K562 (cell line): ENCODE data around the gene CUX1. TPM values are rescaled to one million over a fixed set of nuclear protein-coding genes. Genes with fewer than 3 reads are reported as not detected.
A peak's percentile ranks its signal among the peaks of the same experiment; 100 is the strongest.

ENCODE experiments used
- ARID1B ChIP-seq: fragments of 450-650 bp; IDR thresholded peaks from 2 replicates; pipeline ENCODE4 v1.6.1; 2016; ENCODE audit warnings: antibody characterized with exemption, mild to moderate bottlenecking, inconsistent platforms
- CHD7 ChIP-seq: fragments of 200-600 bp; sonication (generic); IDR thresholded peaks from one replicate; pipeline ENCODE4 v1.6.1; 2012; ENCODE audit warnings: mild to moderate bottlenecking, low read depth, low read length, inconsistent platforms
- CREB3L1 ChIP-seq: fragments of 450-650 bp; IDR thresholded peaks from 2 replicates; pipeline ENCODE4 v1.6.1; 2014; ENCODE audit warnings: low read depth, mild to moderate bottlenecking, moderate library complexity, borderline replicate concordance
- FOXP4 ChIP-seq: sonication (generic); formaldehyde crosslinking; IDR thresholded peaks from 2 replicates; pipeline ENCODE4 v1.8.0; 2022; ENCODE audit warnings: mild to moderate bottlenecking, missing genetic modification reagents, borderline replicate concordance
- MAFK ChIP-seq: IDR thresholded peaks from 2 replicates; pipeline ENCODE4 v1.6.1; 2011; ENCODE audit warnings: low read length, improper control_type of control experiment
- MBD2 ChIP-seq: sonication (generic); IDR thresholded peaks from 2 replicates; pipeline ENCODE4 v1.6.1; 2016; ENCODE audit warnings: low read depth, borderline replicate concordance
- MCM5 ChIP-seq: fragments of 450-650 bp; IDR thresholded peaks from 2 replicates; pipeline ENCODE4 v1.6.1; 2016; ENCODE audit warnings: low read depth
- OTX1 ChIP-seq: fragments of 450-650 bp; formaldehyde crosslinking; IDR thresholded peaks from 2 replicates; pipeline ENCODE4 v1.4.0; 2022; ENCODE audit warnings: mild to moderate bottlenecking
- SMC3 ChIP-seq: conservative IDR thresholded peaks from 2 replicates; pipeline ENCODE4 v1.6.1; 2011; ENCODE audit warnings: low read depth, low read length, improper control_type of control experiment; ENCODE audit not compliant: insufficient read depth
- TCFL5 ChIP-seq: fragments of 250-450 bp; sonication (Bioruptor Pico); conservative IDR thresholded peaks from 2 replicates; pipeline ENCODE4 v1.6.1; 2021; ENCODE audit warnings: mild to moderate bottlenecking, moderate library complexity, matching md5 sums
- polyA plus RNA-seq, 8 experiments: library from polyadenylated mRNA; depleted of rRNA in 4 of 8; stranded (reverse) in 5 of 8; unstranded in 3 of 8; fragments of >200 nt; fragmentation: Nextera tagmentation in 2 of 8; fragmentation: Illumina TruSeq in 1 of 8; extraction: Ambion mirVana in 2 of 8; extraction: Trizol in 1 of 8; gene quantifications; 2 replicates each; pipeline versions ENCODE4 v1.2.1 to v1.2.3, GENCODE V29; 2011 to 2014; ENCODE audit warnings: inconsistent platforms in 1 of 8, missing spikeins in 1 of 8
- total RNA-seq, 7 experiments: library from RNA; depleted of rRNA in 6 of 7; stranded (reverse); fragments of >200 nt in 6 of 7; fragmentation: Illumina TruSeq in 2 of 7; extraction: Trizol in 2 of 7; gene quantifications; 2 replicates each; pipeline versions ENCODE4 v1.2.1 to v1.2.3, GENCODE V29; 2011 to 2021; ENCODE audit warnings: low replicate concordance in 1 of 7

The CUX1 gene
- total and polyA plus RNA-seq, 9 of the 15 experiments (the other 6 are each of a cell fraction or from before 2014, with no cell fraction given): 3.6 to 55.3 (median 25.2) TPM

- TF ChIP-seq CHD7: no peak
- peak; percentile 98 for TF ChIP-seq ARID1B
- TF ChIP-seq TCFL5 (CRISPR knock-in tag): no peak
- TF ChIP-seq MAFK: peak; percentile 67
- TF ChIP-seq MCM5: no peak
- TF ChIP-seq SMC3: 0 out of 2 replicates have a peak, but pooled peaks have one; percentile 14
- no peak for TF ChIP-seq OTX1 (CRISPR knock-in tag)
- no peak; the same call in 1 of the 2 replicates for TF ChIP-seq MBD2
- TF ChIP-seq CREB3L1: peak; percentile 59
- 0 out of 2 replicates have a peak, but pooled peaks have one; percentile 55 for TF ChIP-seq FOXP4
These were observed 263.2 kb downstream of the CUX1 start (continued) for GRCh38 chr7:102080434-102081243.
